Upper lobe of right lung (tissue), 1 donor: ENCODE results near the gene GAPT. TPM values are rescaled to one million over a fixed set of nuclear protein-coding genes. Genes with fewer than 3 reads are reported as not detected.

ENCODE experiments used
- ATAC-seq: fragments of 200-7000 bp; cut with Tn5 transposase; one replicate; pipeline ENCODE4 v1.9.1; 2020; ENCODE audit warnings: mild to moderate bottlenecking, moderate library complexity
- DNase-seq: peaks from one replicate; pipeline ENCODE4 v3.0.0-alpha.2; 2020
- H3K27ac ChIP-seq: fragments of 200-600 bp; one replicate; pipeline ENCODE4 v1.8.0; 2022
- H3K27me3 ChIP-seq: fragments of 200-600 bp; one replicate; pipeline ENCODE4 v1.8.0; 2022; ENCODE audit warnings: mild to moderate bottlenecking
- H3K36me3 ChIP-seq: fragments of 200-600 bp; one replicate; pipeline ENCODE4 v1.8.0; 2022
- H3K4me1 ChIP-seq: fragments of 200-600 bp; one replicate; pipeline ENCODE4 v1.8.0; 2022
- H3K4me3 ChIP-seq: fragments of 200-600 bp; one replicate; pipeline ENCODE4 v1.8.0; 2022; ENCODE audit warnings: mild to moderate bottlenecking
- H3K9me3 ChIP-seq: fragments of 200-600 bp; one replicate; pipeline ENCODE4 v1.8.0; 2022
- CTCF ChIP-seq: fragments of 200-600 bp; IDR thresholded peaks from one replicate; pipeline ENCODE4 v1.8.0; 2022; ENCODE audit warnings: antibody characterized with exemption
- intact Hi-C: fragments of 100-400 bp; cut with DNase I; formaldehyde crosslinking; loops from one replicate; pipeline ENCODE4 v1.11.0; 2022
- total RNA-seq: library from RNA; stranded (reverse); fragmentation: NEBNext Ultra II Directional; extraction: Animal tissue kit (Norgen Biotek cat#: 25700); gene quantifications from one replicate; pipeline ENCODE4 v1.2.1, GENCODE V29; 2021
- donor health status: DM: no; HTN: yes; CAD: no; lungs with severe emphysema.

Gene GAPT
- total RNA-seq, 1 donor from 2014 or later = 5.2 TPM

- no peak for DNase-seq
- TF ChIP-seq CTCF = no peak
- ATAC-seq = no peak
- Histone ChIP-seq H3K4me1 (peaks cover 7% of the 10 kb centered on the region), H3K4me3 (peak overlapping the region; percentile 80), H3K27ac (peak overlapping the region; percentile 96), H3K36me3 (peaks cover 42% of the 10 kb centered on the region), H3K27me3 (no peaks in the 10 kb centered on the region), H3K9me3 (no peaks in the 10 kb centered on the region)
- intact Hi-C loops = loop anchor here (5.0 kb wide), 1 partner anchor 571 kb away; no protein-coding TSS in a partner anchor
Observed at GRCh38 chr5:58458141-58458742, 33.0 kb upstream of the GAPT start.

- ATAC-seq (no peak), DNase-seq (no peak)
- peak overlapping the region; percentile 96 for H3K27ac ChIP-seq
- peaks cover 5% of the 10 kb centered on the region for H3K4me1 ChIP-seq
- H3K4me3 ChIP-seq = peak overlapping the region; percentile 80
- no peaks in the 10 kb centered on the region for H3K9me3 ChIP-seq
- intact Hi-C loops = loop anchor here (5.0 kb wide), 1 partner anchor 571 kb away; no protein-coding TSS in a partner anchor
- no peaks in the 10 kb centered on the region for H3K27me3 ChIP-seq
- TF ChIP-seq CTCF = no peak
- H3K36me3 ChIP-seq = peaks cover 39% of the 10 kb centered on the region
Observed at GRCh38 chr5:58458743-58459145, 32.5 kb upstream of the GAPT start.

- Histone ChIP-seq H3K4me3 (peak overlapping the region; percentile 80), H3K4me1 (peaks cover 5% of the 10 kb centered on the region), H3K9me3 (no peaks in the 10 kb centered on the region), H3K36me3 (peaks cover 35% of the 10 kb centered on the region), H3K27ac (peak overlapping the region; percentile 96), H3K27me3 (no peaks in the 10 kb centered on the region)
- peak; percentile 0 for ATAC-seq
- no peak for DNase-seq
- TF ChIP-seq CTCF = no peak
- intact Hi-C loops = loop anchor here (5.0 to 10.0 kb wide), 3 partner anchors 572 to 1165 kb away; no protein-coding TSS in a partner anchor
Observed at GRCh38 chr5:58459146-58460001, 31.9 kb upstream of the GAPT start.

- Histone ChIP-seq H3K36me3 (peaks cover 27% of the 10 kb centered on the region), H3K4me3 (peak within 1 kb of the TSS; percentile 80), H3K4me1 (peaks cover 5% of the 10 kb centered on the region), H3K9me3 (no peaks in the 10 kb centered on the region), H3K27me3 (no peaks in the 10 kb centered on the region), H3K27ac (peak within 1 kb of the TSS; percentile 96)
- TF ChIP-seq CTCF = peak; percentile 43
- ATAC-seq (peak; percentile 93), DNase-seq (peak; percentile 96)
- intact Hi-C loops = loop anchor here (5.0 to 10.0 kb wide), 2 partner anchors 683 to 1165 kb away; no protein-coding TSS in a partner anchor
Observed at GRCh38 chr5:58460002-58460731, 31.1 kb upstream of the GAPT start, which contains the start of gene PLK2. Gene PLK2 (minus strand): TSS chr5:58460086. CDS start chr5:58459959, 127 bp downstream.

GRCh38 chr5:58460732-58461286 is 30.4 kb upstream of the GAPT start:
- ATAC-seq (peak; percentile 89), DNase-seq (peak; percentile 93)
- peak; percentile 80 for TF ChIP-seq CTCF
- no peaks in the 10 kb centered on the region for H3K9me3 ChIP-seq
- no peaks in the 10 kb centered on the region for H3K27me3 ChIP-seq
- intact Hi-C loops = loop anchor here (5.0 to 10.0 kb wide), 2 partner anchors 684 to 1166 kb away; no protein-coding TSS in a partner anchor
- peaks cover 21% of the 10 kb centered on the region for H3K36me3 ChIP-seq
- peak overlapping the region; percentile 96 for H3K27ac ChIP-seq
- peaks cover 2% of the 10 kb centered on the region for H3K4me1 ChIP-seq
- peak overlapping the region; percentile 80 for H3K4me3 ChIP-seq
